HepG2 (cell line): ENCODE data around the gene ALDH7A1. TPM values are rescaled to one million over a fixed set of nuclear protein-coding genes. Genes with fewer than 3 reads are reported as not detected.

Experiments used
- ATAC-seq: fragments of 200-7000 bp; cut with Tn5 transposase; 3 replicates; pipeline ENCODE4 v1.9.1; 2020; ENCODE audit warnings: mild to moderate bottlenecking, moderate library complexity
- BruUV-seq: library from RNA; stranded (reverse); fragments of 400-500 nt; replicated peaks from 2 replicates; lab custom pipeline; 2021; lab: Mats Ljungman, UMichigan
- CTCF ChIA-PET: fragments of 300-600 bp; formaldehyde crosslinking; extraction: SDS; loops from one replicate; lab custom pipeline; 2021; ENCODE audit warnings: low total read pairs, inconsistent platforms, low intra/inter-chr PET ratio; lab: Yijun Ruan, JAX
- POLR2A ChIA-PET: fragments of 350-600 bp; sonication (Branson Sonifier 250); formaldehyde crosslinking; loops from one replicate; lab custom pipeline; 2020; ENCODE audit warnings: antibody characterized with exemption, inconsistent platforms; lab: Yijun Ruan, JAX
- DNase-seq: peaks from one replicate; pipeline ENCODE4 v3.0.0-alpha.2; 2015; ENCODE audit warnings: low spot score
- FAIRE-seq: peaks from 3 replicates; lab custom pipeline; 2011; peaks lifted over from hg19 to GRCh38; lab: Jason Lieb, UNC
- H2AFZ ChIP-seq: one replicate; pipeline ENCODE4 v1.6.1; 2011; ENCODE audit warnings: low read length, inconsistent platforms
- H3K27ac ChIP-seq: fragments of 300-600 bp; 3 replicates; pipeline ENCODE4 v1.8.0; 2011; ENCODE audit warnings: mixed run types, mild to moderate bottlenecking, mixed read lengths, low read length, inconsistent platforms; ENCODE audit not compliant: insufficient read depth; ENCODE audit errors: extremely low read length
- H3K27me3 ChIP-seq, 2 experiments: fragments of 200-600 bp in 1 of 2; 2 replicates in 1 of 2; 3 replicates in 1 of 2; pipeline versions ENCODE4 v1.6.0 to v1.8.0; 2011; ENCODE audit warnings: low read length in 2 of 2, mild to moderate bottlenecking in 2 of 2, moderate library complexity in 2 of 2, inconsistent platforms in 1 of 2; ENCODE audit not compliant: insufficient read depth in 2 of 2, control insufficient read depth in 1 of 2
- H3K36me3 ChIP-seq, 2 experiments: fragments of 200-600 bp in 1 of 2; replicated peaks in 1 of 2; 2 replicates in 1 of 2; 3 replicates in 1 of 2; pipeline versions ENCODE4 v1.5.1 to v1.8.0; 2011; ENCODE audit warnings: low read length in 2 of 2, inconsistent platforms in 1 of 2; ENCODE audit not compliant: insufficient read depth in 2 of 2, control insufficient read depth in 1 of 2
- H3K4me1 ChIP-seq: 2 replicates; pipeline ENCODE4 v1.5.1; 2012; ENCODE audit warnings: low read length, inconsistent platforms; ENCODE audit not compliant: insufficient read depth
- H3K4me2 ChIP-seq: 2 replicates; pipeline ENCODE4 v1.6.0; 2011; ENCODE audit warnings: low read depth, low read length, inconsistent platforms
- H3K4me3 ChIP-seq, 3 experiments: fragments of 200-600 bp in 1 of 3; sonication (generic), shearing (Covaris generic) in 1 of 3; replicated peaks in 1 of 3; 2 replicates each; pipeline ENCODE4 v1.5.1; 2011 to 2016; ENCODE audit warnings: low read length in 3 of 3, inconsistent platforms in 2 of 3, low read depth in 2 of 3, mild to moderate bottlenecking in 2 of 3, control low read depth in 1 of 3, mixed read lengths in 1 of 3; ENCODE audit not compliant: insufficient read depth in 1 of 3
- H3K79me2 ChIP-seq: one replicate; pipeline ENCODE4 v1.6.1; 2011; ENCODE audit warnings: low read length, inconsistent platforms; ENCODE audit not compliant: insufficient read depth
- H3K9ac ChIP-seq: 2 replicates; pipeline ENCODE4 v1.6.0; 2011; ENCODE audit warnings: mild to moderate bottlenecking, low read depth, low read length, inconsistent platforms; ENCODE audit not compliant: insufficient read depth
- H3K9me3 ChIP-seq: 2 replicates; pipeline ENCODE4 v1.5.1; 2012; ENCODE audit warnings: mild to moderate bottlenecking, low read length
- H4K20me1 ChIP-seq: 2 replicates; pipeline ENCODE4 v1.6.0; 2011; ENCODE audit warnings: inconsistent platforms, mild to moderate bottlenecking, low read length, moderate library complexity; ENCODE audit not compliant: insufficient read depth
- HNF4G ChIP-seq, 2 experiments: sonication (generic) in 1 of 2; formaldehyde crosslinking in 1 of 2; IDR thresholded peaks; 2 replicates each; pipeline versions ENCODE4 v1.4.0 to v1.6.1; 2011 to 2020; ENCODE audit warnings: borderline replicate concordance in 2 of 2, low read depth in 2 of 2, mild to moderate bottlenecking in 2 of 2, low read length in 1 of 2, missing genetic modification reagents in 1 of 2, moderate library complexity in 1 of 2
- TP53 ChIP-seq: sonication (generic); formaldehyde crosslinking; conservative IDR thresholded peaks from 2 replicates; pipeline ENCODE4 v1.4.0; 2020; ENCODE audit warnings: missing genetic modification reagents
- ZBTB1 ChIP-seq: sonication (generic); formaldehyde crosslinking; IDR thresholded peaks from 2 replicates; pipeline ENCODE4 v1.4.0; 2020; ENCODE audit warnings: missing genetic modification reagents, borderline replicate concordance
- ZBTB38 ChIP-seq: sonication (generic); formaldehyde crosslinking; IDR thresholded peaks from 2 replicates; pipeline ENCODE4 v1.5.1; 2020; ENCODE audit warnings: mild to moderate bottlenecking, missing genetic modification reagents
- ZFP36L1 ChIP-seq: sonication (generic); formaldehyde crosslinking; IDR thresholded peaks from 2 replicates; pipeline ENCODE4 v1.8.0; 2022; ENCODE audit warnings: mild to moderate bottlenecking, missing genetic modification reagents, moderate library complexity
- ZFYVE20 ChIP-seq: sonication (generic); formaldehyde crosslinking; IDR thresholded peaks from 2 replicates; pipeline ENCODE4 v1.8.0; 2023; ENCODE audit warnings: low read depth, mild to moderate bottlenecking, moderate library complexity, missing genetic modification reagents, borderline replicate concordance
- ZNF34 ChIP-seq: sonication (generic); formaldehyde crosslinking; IDR thresholded peaks from 2 replicates; pipeline ENCODE4 v1.4.0; 2020; ENCODE audit warnings: mild to moderate bottlenecking, missing genetic modification reagents, borderline replicate concordance
- ZNF468 ChIP-seq: sonication (generic); formaldehyde crosslinking; IDR thresholded peaks from 2 replicates; pipeline ENCODE4 v1.8.0; 2022; ENCODE audit warnings: mild to moderate bottlenecking, moderate library complexity, missing genetic modification reagents
- ZNF773 ChIP-seq: sonication (generic); formaldehyde crosslinking; IDR thresholded peaks from 2 replicates; pipeline ENCODE4 v1.4.0; 2020; ENCODE audit warnings: missing genetic modification reagents, borderline replicate concordance
- WGBS: methylation state at CpG from one replicate; pipeline ENCODE4 v1.1.6; 2017; ENCODE audit warnings: low lambda C conversion rate; 5-methylcytosine and 5-hydroxymethylcytosine counted together
- in situ Hi-C: cut with HindIII; loops from 2 replicates; pipeline ENCODE4 v1.10.0; 2017; ENCODE audit warnings: low pct_unique_long_range_greater_than_20kb; ENCODE audit not compliant: extremely low pct_ligation_motif_present
- intact Hi-C: fragments of 100-400 bp; cut with micrococcal nuclease; formaldehyde crosslinking; loops from one replicate; pipeline ENCODE4 v1.10.0; 2022; ENCODE audit not compliant: unreplicated experiment
- polyA plus RNA-seq, 8 experiments: library from polyadenylated mRNA; depleted of rRNA in 3 of 8; stranded (reverse) in 7 of 8; unstranded in 1 of 8; fragments of >200 nt; fragmentation: Illumina TruSeq in 4 of 8; extraction: Trizol in 4 of 8; gene quantifications; 2 replicates each; pipeline versions ENCODE4 v1.2.1 to v1.2.3, GENCODE V29; 2011 to 2016; ENCODE audit warnings: low read depth in 4 of 8, missing spikeins in 1 of 8, mixed read lengths in 1 of 8; ENCODE audit not compliant: insufficient read depth in 1 of 8
- total RNA-seq, 5 experiments: library from RNA; depleted of rRNA; stranded (reverse); fragments of >200 nt; fragmentation: Illumina TruSeq; extraction: Trizol; gene quantifications; 2 replicates each; pipeline ENCODE4 v1.2.3, GENCODE V29; 2016; ENCODE audit warnings: low read depth in 1 of 5

ALDH7A1 gene
- total and polyA plus RNA-seq, 2 of the 13 experiments (the other 11 are each of a cell fraction or from before 2014, with no cell fraction given), result 69.0 to 100 TPM

GRCh38 chr5:126490167-126490940 is 104.7 kb downstream of the ALDH7A1 start:
- Histone ChIP-seq H3K27me3 (no peaks in the 10 kb centered on the region), H3K9ac (no peak overlapping the region), H3K27ac (no peak overlapping the region), H3K4me2 (no peak overlapping the region), H3K36me3 (peaks cover 5 to 41% of the 10 kb centered on the region in 2 experiments; a peak in 4 of 5 replicates)
- 91% methylated on average over 12 of the region's 12 CpGs for WGBS
- TF ChIP-seq HNF4G (IDR thresholded peaks at IDR 0.05; ENCODE audit: borderline replicate concordance, low read depth, low read length) (no peak), HNF4G (CRISPR knock-in tag; IDR thresholded peaks at IDR 0.05; ENCODE audit: borderline replicate concordance, low read depth) (no peak), ZNF468 (CRISPR knock-in tag) (no peak), TP53 (CRISPR knock-in tag) (no peak), ZBTB38 (CRISPR knock-in tag) (no peak), ZFP36L1 (CRISPR knock-in tag) (no peak), ZFYVE20 (CRISPR knock-in tag) (no peak), ZNF34 (CRISPR knock-in tag) (no peak), ZNF773 (CRISPR knock-in tag) (no peak), ZBTB1 (CRISPR knock-in tag) (no peak)
- TF ChIP-seq, all 625 proteins: peak for 0
- ATAC-seq (peak; percentile 75), DNase-seq (no peak), FAIRE-seq (no peak)
- intact Hi-C loops (loop anchor here (5.0 kb wide), 1 partner anchor 47 kb away; no protein-coding TSS in a partner anchor), in situ Hi-C loops (loop anchor here (5.0 kb wide), 1 partner anchor 138 kb away; no protein-coding TSS in a partner anchor)
- ChIA-PET CTCF (no interaction called here), POLR2A (no interaction called here)
- no TSS peak for BruUV-seq
- Histone ChIP-seq H3K4me3 (no peak overlapping the region), H3K79me2 (no peaks in the 10 kb centered on the region), H3K4me1 (no peaks in the 10 kb centered on the region), H3K9me3 (no peaks in the 10 kb centered on the region), H2AFZ (no peak overlapping the region), H4K20me1 (no peaks in the 10 kb centered on the region)
